Thyroid gland (tissue), 4 donors: Measurements from ENCODE around the gene UPF1.

Experiments
- POLR2A ChIP-seq, 2 donors: fragments of 450-650 bp; IDR thresholded peaks; one replicate each; pipeline ENCODE4 v1.6.1; 2017; ENCODE audit warnings: antibody characterized with exemption in 2 of 2, mild to moderate bottlenecking in 2 of 2, moderate library complexity in 1 of 2
- TF ChIP-seq, protein P1 (sequence below), 6 experiments: fragments of 200-600 bp in 3 of 6; fragments of 450-650 bp in 3 of 6; sonication (generic) in 3 of 6; IDR thresholded peaks; one replicate each; pipeline ENCODE4 v1.5.1; 2016 to 2019; ENCODE audit warnings: antibody characterized with exemption in 6 of 6, mild to moderate bottlenecking in 2 of 6, inconsistent platforms in 1 of 6, moderate library complexity in 1 of 6

DNA sequence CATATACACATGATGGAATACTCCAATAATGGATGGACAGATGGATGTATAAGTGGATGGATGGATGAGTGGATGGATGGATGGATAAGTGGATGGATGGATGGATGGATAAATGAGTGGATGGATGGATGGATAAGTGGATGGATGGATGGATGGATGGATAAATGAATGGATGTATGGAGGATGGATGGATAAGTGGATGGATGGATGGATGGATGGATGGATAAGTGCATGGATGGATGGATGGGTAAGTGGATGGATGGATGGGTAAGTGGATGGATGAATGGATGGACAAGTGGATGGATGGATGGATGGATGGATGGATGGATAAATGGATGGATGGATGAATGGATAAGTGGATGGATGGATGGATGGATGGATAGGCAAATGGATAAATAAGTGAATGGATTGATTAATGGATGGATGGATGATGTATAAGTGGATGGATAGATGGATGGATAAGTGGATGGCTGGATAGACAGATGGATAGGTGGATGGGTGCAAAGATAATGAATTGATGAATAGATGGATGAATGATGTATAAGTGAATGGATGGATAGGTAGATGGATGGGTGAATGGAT lies 32.3 kb upstream of the UPF1 start:
- TF ChIP-seq, protein P1, sequence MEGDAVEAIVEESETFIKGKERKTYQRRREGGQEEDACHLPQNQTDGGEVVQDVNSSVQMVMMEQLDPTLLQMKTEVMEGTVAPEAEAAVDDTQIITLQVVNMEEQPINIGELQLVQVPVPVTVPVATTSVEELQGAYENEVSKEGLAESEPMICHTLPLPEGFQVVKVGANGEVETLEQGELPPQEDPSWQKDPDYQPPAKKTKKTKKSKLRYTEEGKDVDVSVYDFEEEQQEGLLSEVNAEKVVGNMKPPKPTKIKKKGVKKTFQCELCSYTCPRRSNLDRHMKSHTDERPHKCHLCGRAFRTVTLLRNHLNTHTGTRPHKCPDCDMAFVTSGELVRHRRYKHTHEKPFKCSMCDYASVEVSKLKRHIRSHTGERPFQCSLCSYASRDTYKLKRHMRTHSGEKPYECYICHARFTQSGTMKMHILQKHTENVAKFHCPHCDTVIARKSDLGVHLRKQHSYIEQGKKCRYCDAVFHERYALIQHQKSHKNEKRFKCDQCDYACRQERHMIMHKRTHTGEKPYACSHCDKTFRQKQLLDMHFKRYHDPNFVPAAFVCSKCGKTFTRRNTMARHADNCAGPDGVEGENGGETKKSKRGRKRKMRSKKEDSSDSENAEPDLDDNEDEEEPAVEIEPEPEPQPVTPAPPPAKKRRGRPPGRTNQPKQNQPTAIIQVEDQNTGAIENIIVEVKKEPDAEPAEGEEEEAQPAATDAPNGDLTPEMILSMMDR (IDR thresholded peaks at IDR 0.05), result no peak
- TF ChIP-seq POLR2A (IDR thresholded peaks at IDR 0.05), result no peak
